GM19099 (cell line): ENCODE measurements around the gene KNCN.

ENCODE experiments used
- POLR2A ChIP-seq: IDR thresholded peaks from 3 replicates; pipeline ENCODE4 v1.6.1; 2011; ENCODE audit warnings: low read depth; ENCODE audit not compliant: insufficient read length; ENCODE audit errors: extremely low read depth

Gene KNCN

GRCh38 chr1:46524843-46525242, 26.6 kb downstream of the KNCN start:
- no peak for TF ChIP-seq POLR2A

GRCh38 chr1:46523496-46524353, 27.7 kb downstream of the KNCN start:
- no peak for TF ChIP-seq POLR2A

GRCh38 chr1:46522969-46523320, 28.5 kb downstream of the KNCN start:
- TF ChIP-seq POLR2A = no peak

DNA sequence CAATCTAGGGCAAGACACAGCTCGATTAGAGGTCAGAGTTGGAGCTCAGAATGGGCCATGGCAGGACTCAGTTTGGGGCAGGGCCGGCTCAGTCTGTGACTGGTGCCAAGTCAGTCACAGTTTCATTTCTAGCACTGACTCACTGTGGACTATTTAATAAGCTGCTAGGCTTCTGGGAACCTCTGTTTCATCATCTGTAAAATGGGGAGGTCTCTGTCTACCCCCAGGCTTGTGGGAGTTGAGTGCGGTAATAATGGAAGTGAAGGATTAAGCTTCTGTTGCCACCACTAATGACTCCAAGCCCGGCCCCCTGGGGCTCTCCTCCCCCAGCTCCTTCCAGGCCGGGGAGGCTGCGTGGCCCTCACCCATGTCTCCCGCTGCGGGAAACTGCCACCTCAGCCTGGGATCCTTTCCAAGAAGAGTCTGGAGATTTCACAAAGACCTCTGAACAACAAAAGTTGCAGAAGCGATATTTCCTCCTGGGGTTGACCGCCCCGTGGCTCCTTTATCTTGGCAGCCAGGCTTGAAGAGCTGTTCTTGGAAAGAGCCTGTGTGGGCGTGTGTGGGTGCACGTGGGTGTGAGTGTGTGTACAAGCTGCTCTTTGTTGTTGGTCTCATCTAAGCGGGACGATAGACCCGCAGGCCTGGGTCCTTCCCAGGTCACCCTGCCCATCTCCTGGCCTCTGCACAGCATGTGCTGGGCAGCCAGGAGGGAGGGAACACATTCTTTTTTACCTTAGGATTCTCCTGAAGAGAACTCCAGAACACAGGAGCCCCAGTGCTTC, 29.1 kb downstream of the KNCN start:
- TF ChIP-seq POLR2A = no peak

DNA sequence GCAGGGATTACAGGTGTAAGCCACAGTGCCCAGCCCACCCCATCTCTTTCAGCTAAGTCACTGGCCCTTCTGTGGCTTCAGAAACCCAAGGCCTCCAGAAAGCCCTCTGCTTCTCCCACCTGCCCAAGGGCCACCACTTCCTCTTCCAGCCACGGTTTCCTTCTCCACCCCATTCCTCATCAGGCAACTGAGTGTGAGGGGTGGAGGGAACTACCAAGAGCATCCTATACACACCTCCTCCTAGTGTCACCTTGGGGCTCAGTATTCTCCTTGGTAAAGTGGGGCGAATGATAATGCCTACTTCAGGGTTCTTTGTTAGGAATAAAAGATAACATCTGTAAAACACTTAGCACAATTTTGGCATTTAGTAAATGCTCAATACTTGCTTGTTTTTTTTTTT, 30.0 kb downstream of the KNCN start:
- no peak for TF ChIP-seq POLR2A

DNA sequence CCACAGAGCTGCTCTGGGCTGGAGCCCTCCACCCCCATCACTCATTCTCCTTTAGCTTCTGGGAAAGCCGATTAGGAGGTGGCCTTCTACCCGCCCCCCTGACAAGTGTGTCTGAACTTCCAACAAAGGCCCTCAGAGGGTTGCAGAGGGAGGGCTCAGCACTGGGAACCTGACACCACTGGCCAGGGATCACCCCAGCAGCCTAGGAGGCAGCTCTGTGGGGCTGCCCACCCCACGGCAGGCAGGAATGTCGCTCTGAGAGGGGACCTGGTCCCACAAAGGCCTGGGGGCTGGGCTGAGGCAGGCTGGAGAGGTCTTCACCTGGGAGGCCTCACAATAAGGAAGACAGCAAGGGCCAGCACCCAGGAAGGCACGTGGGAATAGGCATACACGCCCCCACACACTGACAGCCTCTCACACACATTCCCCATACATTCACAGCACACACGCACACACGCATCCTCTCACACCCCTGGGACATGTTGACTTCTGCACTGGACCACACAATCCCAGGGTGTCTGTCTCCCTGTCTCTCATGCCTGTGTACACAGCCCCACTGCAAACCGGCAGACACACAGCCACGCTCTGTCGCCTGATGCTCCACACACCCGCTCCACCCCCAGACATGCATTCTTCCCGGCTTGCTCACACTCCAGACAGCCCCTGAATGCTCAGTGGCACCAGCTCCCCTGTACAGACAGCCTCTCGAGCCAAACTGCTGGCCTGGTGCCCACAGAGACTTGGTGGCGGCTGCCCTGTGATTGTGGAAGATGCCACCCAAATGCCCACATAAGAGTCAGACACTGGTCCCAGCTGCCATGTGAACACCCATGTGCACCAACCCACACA, 31.2 kb downstream of the KNCN start:
- no peak for TF ChIP-seq POLR2A

DNA sequence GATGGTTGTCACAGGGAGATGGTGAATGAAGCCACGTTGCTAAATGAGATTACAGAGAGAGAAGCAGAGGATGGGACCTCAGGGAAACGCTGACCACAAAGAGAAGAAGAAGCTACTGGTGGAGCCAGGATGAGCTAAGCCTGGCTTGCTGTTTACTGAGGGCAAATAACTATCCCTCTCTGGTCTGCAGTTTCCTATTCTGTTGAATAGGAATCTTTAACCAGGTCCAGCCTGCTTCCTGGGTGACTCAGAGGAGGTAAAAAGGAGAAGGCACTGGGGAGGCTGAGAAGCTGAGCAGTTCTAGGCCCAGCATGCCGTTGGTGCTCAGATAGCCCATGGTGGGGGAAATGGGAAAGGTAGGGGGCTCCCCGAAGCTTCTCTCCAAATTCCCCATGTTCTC, 32.2 kb downstream of the KNCN start:
- TF ChIP-seq POLR2A = no peak

DNA sequence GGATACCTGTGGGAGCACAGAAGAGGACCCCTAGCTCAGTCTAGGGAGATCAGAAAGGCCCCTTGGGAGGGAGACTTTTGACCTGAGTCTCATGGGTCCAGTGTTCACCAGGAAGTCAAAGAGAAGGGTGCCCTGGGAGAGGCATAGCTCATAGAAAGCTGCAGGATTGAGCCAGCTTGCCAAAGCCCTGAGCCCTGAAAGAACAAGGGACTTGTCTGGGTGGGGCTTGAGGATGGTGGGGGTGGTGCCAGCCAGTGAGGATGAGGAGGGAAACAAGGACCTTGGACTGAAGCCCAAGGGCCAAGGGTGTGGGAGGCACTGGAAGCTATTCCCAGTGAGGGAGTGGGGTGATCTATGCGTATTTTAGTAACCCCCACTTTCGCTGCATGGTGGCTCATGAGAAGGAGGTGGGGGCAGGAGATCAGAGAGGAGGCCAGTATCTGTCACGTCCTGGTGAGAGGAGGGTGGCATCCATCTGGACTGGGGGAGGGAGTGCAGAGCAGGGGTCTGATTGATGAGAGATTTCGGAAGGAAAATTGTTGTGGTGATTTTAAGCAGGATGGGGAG, 33.4 kb downstream of the KNCN start:
- no peak for TF ChIP-seq POLR2A

DNA sequence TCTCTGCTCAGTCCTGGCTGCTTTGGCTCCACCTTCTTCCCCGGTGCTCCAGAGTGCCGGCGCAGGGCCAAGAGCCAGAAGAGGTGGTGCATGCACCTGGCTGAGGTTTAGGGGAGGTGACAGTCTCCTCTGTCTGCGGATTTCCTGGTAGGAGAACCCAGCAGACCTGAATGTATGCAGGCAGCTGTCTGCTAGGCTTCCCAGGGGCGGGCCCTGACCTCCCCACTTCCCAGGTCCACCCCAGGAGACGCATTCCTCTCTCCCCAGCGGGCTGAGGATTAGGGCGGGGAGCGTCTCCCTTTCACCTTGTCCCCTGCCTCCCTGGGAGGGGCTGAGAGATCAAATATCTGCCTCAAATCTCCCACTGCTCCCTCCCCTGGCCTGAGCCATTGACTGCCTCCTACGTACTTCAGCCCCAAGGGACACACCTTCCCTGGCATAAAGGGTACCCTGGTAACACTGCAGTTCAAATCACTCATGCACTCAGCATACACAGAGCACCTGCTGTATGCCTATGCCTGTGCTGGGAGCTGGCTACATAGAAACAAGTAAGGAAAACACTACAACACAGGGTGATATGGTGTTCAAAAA, 34.3 kb downstream of the KNCN start:
- TF ChIP-seq POLR2A = no peak

DNA sequence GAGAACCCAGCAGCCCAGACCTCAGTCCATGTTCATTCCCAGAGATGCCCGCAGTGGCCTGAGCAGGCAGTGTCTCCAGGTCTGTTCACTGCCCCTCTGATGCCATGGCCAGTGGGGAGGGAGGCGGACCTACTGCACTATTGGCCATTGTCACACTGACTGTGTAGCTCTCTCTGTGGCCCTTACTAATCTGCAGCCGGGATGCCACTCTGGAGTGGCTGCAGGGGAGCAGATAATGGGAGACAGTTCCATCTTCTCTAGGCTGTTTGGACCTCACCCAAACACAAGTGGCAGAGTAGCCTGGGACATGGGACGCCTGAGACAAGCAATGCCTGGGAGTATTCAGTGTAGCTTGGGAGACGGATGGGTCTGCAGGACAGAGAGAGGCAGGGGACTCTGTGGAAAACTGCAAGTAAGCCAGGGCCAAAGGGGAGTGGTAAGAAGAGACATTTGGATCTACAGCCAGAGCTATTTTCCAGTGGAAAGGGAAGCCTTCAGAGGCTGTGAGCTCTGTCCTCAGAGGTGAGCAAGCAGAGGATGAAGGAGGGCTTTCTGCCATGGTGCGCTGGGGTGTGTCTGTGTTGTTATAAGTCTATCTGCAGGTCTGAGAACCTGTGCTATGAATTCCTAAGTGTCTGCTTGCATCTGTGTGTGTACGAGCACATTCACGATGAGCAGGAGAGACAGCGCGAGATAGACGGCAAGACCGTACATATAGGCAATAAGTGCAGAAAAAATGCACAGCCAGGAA, 35.1 kb downstream of the KNCN start:
- TF ChIP-seq POLR2A = no peak

GRCh38 chr1:46515576-46515975, 35.9 kb downstream of the KNCN start:
- no peak for TF ChIP-seq POLR2A

GRCh38 chr1:46513536-46513935, 37.9 kb downstream of the KNCN start:
- TF ChIP-seq POLR2A = no peak

- TF ChIP-seq POLR2A = no peak
These were observed 38.7 kb downstream of the KNCN start for GRCh38 chr1:46512792-46513190.

DNA sequence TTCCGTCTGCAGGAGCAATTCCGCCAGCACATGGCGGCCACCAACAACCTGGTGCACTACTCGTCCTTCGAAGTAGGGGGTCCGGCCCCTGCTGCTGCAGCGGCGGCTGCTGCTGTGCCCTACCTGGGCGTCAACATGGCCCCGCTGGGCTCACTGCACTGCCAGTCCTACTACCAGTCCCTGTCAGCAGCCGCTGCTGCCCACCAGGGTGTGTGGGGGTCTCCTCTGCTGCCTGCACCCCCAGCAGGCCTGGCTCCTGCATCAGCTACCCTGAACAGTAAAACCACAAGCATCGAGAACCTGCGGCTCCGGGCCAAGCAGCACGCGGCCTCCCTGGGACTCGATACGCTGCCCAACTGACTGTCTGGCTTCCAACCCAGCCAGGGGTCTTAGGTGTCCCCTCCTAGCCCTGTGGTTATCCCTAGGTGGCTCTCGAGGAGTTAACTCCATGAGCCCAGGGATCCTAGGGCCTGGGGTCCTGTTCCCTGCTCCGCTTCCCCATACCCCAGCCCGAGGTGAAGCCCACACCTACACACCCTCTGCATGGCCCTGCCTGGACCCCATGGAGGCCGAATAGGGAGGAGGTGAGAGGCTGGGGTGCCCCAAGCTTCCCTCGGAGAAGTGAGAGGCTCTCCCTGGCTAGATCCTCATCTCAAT, 39.2 kb downstream of the KNCN start:
- no peak for TF ChIP-seq POLR2A

DNA sequence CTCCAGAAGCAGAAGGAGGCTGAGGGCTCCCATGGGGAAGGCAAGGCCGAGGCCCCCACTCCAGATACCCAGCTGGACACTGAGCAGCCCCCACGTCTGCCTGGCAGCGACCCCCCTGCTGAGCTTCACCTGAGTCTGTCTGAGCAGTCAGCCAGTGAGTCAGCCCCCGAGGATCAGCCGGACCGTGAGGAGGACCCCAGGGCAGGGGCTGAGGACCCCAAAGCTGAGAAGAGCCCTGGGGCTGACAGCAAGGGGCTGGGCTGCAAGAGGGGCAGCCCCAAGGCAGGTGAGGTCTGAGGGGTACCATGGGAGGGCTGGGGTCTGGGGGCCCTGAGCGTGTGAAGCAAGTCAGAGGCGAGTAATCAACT, 40.5 kb downstream of the KNCN start:
- no peak for TF ChIP-seq POLR2A
